ENCODE measurements around the gene ADORA1. TPM values are rescaled to one million over a fixed set of nuclear protein-coding genes. Genes with fewer than 3 reads are reported as not detected.

Gene ADORA1
- total RNA-seq, 2 experiments from 2014 or later = not detected

DNA sequence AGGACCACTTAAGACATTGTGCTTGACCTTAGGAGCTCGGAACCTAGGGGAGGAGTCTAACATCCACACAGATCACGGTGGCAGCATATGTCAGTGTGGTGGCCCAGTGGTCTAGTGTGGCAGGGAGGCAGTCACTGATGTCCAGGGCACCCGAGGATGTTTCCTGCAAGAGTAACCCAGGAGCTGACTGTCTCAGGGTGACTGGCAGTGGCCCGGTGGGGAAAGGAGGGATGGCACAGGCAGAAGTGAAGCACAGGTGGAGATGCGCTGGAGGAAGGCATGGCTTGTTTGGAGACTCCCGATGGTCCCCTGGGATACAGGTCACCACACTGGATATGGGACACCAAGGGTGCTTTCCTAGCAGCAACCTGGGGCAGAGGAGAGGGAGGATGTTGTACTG is 85.6 kb downstream of the ADORA1 start:
- H3K9me3 Mint-ChIP-seq = no peaks in the 10 kb centered on the region
- no peak overlapping the region for H3K4me3 Mint-ChIP-seq
- intact Hi-C loops (cut with micrococcal nuclease) = no loop called here
- no peak for DNase-seq
- ChIA-PET POLR2A (no interaction called here), CTCF (interaction anchor here (13.4 kb wide), 1 partner anchor 174 kb away, joined by 248 read pairs; no protein-coding TSS in a partner anchor)
- no peak overlapping the region for H3K27ac Mint-ChIP-seq
- no peaks in the 10 kb centered on the region for H3K4me1 Mint-ChIP-seq (ENCODE audit: low read depth)
- H3K27me3 Mint-ChIP-seq = peaks cover 6% of the 10 kb centered on the region
- H3K36me3 Mint-ChIP-seq = no peaks in the 10 kb centered on the region

DNA sequence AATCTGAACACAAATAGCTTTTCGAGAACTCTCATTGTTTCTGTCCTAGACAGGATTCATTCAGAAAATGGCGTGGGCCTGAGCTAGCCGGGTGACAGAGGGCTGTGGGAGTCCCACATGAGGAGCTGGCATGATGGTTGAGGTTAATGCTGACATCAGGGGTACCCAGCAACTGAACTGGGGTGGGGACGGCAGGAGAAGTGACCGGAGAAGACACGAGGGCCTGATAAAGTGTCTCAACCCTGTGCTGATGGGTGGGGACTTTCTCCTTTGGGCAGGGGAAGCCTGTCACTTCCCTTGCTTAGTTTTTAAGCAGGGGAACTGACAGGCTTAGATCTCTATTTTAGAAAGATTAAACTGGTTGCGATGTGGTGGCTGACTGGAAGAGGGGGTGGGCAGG is 87.3 kb downstream of the ADORA1 start:
- ChIA-PET POLR2A (interaction anchor here (0.6 kb wide), 1 partner anchor 161 kb away, joined by 6 read pairs; no protein-coding TSS in a partner anchor), CTCF (interaction anchor here (0.7 to 13.4 kb wide), 13 partner anchors 9 to 313 kb away, joined by 3 to 248 read pairs (median 12); no protein-coding TSS in a partner anchor)
- no peak overlapping the region for H3K4me3 Mint-ChIP-seq

DNA sequence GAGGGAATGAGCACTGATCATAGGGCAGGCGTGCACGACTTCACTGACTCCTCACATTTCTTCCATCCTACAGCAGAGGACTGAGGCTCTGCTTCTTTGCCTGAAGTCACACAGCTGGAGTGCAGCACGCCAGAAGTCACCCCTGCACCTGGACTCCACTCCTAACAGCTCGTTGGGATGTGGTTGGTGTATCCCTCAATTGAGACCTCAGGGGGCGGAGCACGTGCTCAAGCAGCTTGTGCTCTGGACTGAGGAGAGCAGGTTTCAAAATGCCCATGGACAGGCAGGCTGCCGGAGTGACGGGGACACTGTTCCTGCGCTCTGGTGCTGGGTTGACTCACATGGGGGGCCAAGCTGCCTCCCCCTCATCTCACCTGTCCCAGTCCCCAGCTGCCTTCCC is 88.0 kb downstream of the ADORA1 start:
- peaks cover 8% of the 10 kb centered on the region for H3K27me3 Mint-ChIP-seq
- DNase-seq = no peak
- H3K4me1 Mint-ChIP-seq (ENCODE audit: low read depth) = no peaks in the 10 kb centered on the region
- H3K27ac Mint-ChIP-seq = no peak overlapping the region
- no peak overlapping the region for H3K4me3 Mint-ChIP-seq
- H3K36me3 Mint-ChIP-seq = no peaks in the 10 kb centered on the region
- no peaks in the 10 kb centered on the region for H3K9me3 Mint-ChIP-seq
- ChIA-PET POLR2A (no interaction called here), CTCF (interaction anchor here (0.8 to 13.4 kb wide), 33 partner anchors 8 to 312 kb away, joined by 3 to 248 read pairs (median 4); no protein-coding TSS in a partner anchor)
- intact Hi-C loops (cut with micrococcal nuclease) = loop anchor here (5.0 kb wide), 1 partner anchor 43 kb away; no protein-coding TSS in a partner anchor

More for the DNA sequence above, 87.3 kb downstream of the ADORA1 start:
- no peak for DNase-seq
- intact Hi-C loops (cut with micrococcal nuclease) = loop anchor here (5.0 kb wide), 1 partner anchor 43 kb away; no protein-coding TSS in a partner anchor
- Mint-ChIP-seq H3K27ac (no peak overlapping the region), H3K36me3 (no peaks in the 10 kb centered on the region), H3K27me3 (peaks cover 10% of the 10 kb centered on the region), H3K4me1 (ENCODE audit: low read depth) (no peaks in the 10 kb centered on the region), H3K9me3 (no peaks in the 10 kb centered on the region)

DNA sequence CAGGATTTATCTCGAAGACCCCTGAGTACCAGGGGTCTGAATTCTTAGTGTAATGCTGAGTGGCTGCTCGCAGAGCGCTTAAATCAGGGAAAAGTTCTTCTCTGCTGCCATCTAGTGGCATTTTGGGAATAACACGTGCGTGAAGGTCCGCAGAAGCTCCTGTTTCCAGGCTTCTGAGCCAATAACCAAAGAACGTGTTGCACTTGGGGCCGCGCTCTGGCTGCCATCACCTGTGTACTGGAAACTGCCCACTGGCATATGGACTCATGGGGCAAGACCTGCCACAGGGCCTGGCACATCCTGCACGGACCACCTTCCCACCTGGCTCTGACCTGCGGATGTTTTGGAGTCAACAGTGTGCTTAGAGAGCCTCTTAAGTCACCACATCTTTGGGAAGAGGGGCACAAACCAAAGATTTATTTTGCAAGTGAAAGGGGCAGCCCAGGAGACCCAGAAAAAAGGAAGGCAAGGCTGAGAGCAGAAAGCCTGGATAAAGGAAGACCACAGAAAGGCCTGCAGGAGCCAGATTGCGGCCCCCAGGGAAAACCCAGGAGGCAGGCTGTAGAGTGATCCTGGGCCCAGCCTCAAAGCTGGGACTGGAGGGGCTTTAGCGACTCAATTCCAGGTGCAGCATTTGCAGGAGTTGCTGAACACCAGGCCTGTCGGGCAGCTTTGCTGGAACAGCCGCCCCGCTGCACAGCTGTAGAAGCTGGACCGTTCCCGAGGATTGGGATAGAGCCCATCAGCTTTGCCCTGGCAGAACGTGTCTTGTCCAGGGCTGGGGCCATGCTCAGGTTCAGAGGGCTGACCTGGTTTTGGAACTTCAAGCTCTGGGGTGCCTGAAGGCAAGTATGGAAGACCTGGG is 89.0 kb downstream of the ADORA1 start:
- POLR2A ChIA-PET = no interaction called here
- Mint-ChIP-seq H3K27me3 (peaks cover 8% of the 10 kb centered on the region), H3K9me3 (no peaks in the 10 kb centered on the region), H3K4me1 (ENCODE audit: low read depth) (no peaks in the 10 kb centered on the region), H3K36me3 (no peaks in the 10 kb centered on the region), H3K4me3 (no peak overlapping the region), H3K27ac (no peak overlapping the region)
- CTCF ChIA-PET = interaction anchor here (0.5 to 13.4 kb wide), 41 partner anchors 8 to 390 kb away, joined by 3 to 248 read pairs (median 4); no protein-coding TSS in a partner anchor
- peak; percentile 56 for DNase-seq
- intact Hi-C loops (cut with micrococcal nuclease) = loop anchor here (1.0 to 5.0 kb wide), 3 partner anchors 44 to 177 kb away; no protein-coding TSS in a partner anchor

Other genes with a start within 250 kb of the ADORA1 start
- 10 to 100 TPM in 1 of 2 experiments, 1 to 10 TPM in 1; 9.6 to 10.1 TPM for gene RABIF, start 238.6 kb upstream of the ADORA1 start, total RNA-seq
- gene KLHL12, start 200.5 kb upstream of the ADORA1 start, total RNA-seq = 10 to 100 TPM; 35.5 to 38.3 TPM
- gene ADIPOR1, start 169.4 kb upstream of the ADORA1 start, total RNA-seq = 10 to 100 TPM; 75.2 to 76.6 TPM
- gene CYB5R1, start 160.5 kb upstream of the ADORA1 start, total RNA-seq = 10 to 100 TPM; 15.4 to 17.7 TPM
- 10 to 100 TPM; 68.1 to 76.5 TPM for gene TMEM183A, start 120.4 kb upstream of the ADORA1 start, total RNA-seq
- gene PPFIA4, start 101.2 kb upstream of the ADORA1 start, total RNA-seq = 10 to 100 TPM; 16.7 to 21.4 TPM
- not detected for gene MYOG, start 41.7 kb upstream of the ADORA1 start, total RNA-seq
- not detected for gene MYBPH, start 48.1 kb downstream of the ADORA1 start, total RNA-seq
- not detected for gene CHI3L1, start 59.0 kb downstream of the ADORA1 start, total RNA-seq
- gene CHIT1, start 101.9 kb downstream of the ADORA1 start, total RNA-seq = under 1 TPM; 0.19 to 0.53 TPM
- gene BTG2, start 177.8 kb downstream of the ADORA1 start, total RNA-seq = 100 to 1,000 TPM; 150 TPM
- 1 to 10 TPM in 1 of 2 experiments, under 1 TPM in 1; 0.95 to 1.9 TPM for gene FMOD, start 223.4 kb downstream of the ADORA1 start, total RNA-seq